GM12872 (cell line): ENCODE results near the gene TMEFF1.

Experiments used
- CTCF ChIP-seq: IDR thresholded peaks from 3 replicates; pipeline ENCODE4 v1.5.1; 2011; ENCODE audit warnings: low read depth, mild to moderate bottlenecking, low read length, moderate library complexity; ENCODE audit not compliant: insufficient read depth

Gene TMEFF1

DNA sequence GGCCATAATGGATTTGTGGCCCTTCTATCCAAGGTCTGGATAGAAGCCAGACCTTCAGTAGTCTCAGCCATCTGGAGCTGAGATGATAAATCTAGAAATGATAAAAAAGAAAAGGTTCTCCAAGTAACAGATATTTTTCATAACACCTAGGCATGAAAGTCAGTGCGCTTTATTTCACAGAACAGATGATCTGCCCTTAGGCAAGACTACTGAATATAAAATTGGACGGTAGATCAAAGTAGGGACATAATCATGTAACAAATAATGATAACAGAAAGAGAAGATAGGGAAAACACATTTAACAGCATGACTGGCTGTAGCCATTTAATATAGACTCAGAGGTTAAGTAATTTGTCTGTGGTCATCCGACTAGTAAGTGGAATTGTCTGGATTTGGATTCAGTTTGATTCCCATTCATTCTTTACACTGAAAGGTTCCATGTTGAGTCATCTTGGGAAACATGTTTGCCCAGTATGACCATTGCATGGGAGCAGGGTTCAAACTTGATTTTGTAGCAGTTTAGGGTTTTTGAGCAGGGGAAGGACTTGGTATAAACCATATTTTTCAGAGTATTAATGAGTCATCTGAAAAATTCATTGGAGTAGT is 100.8 kb downstream of the TMEFF1 start:
- TF ChIP-seq CTCF = no peak

DNA sequence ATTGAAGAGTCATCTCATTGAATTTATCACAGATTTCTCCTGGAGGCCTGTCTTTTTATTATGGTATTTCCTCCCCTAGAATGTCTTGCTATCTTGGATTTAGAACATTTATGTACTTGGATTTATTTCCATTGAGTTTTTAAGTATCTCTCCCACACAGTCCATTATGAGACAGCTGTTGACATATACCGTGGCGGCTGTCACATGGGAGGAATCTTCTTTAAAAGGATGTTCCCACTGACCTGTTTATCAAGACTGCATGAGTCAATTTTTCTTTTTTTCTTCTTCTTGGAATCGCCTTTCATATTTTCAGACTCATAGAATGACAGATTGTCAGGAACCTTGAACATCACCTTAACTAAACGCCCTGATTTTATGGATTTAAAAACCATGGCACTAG is 102.1 kb downstream of the TMEFF1 start:
- TF ChIP-seq CTCF = no peak

- TF ChIP-seq CTCF = no peak
Measured at GRCh38 chr9:100575765-100576386, 102.9 kb downstream of the TMEFF1 start.

GRCh38 chr9:100577776-100578448 is 105.0 kb downstream of the TMEFF1 start, which contains the start of gene CAVIN4:
Gene CAVIN4, plus strand, starts transcription at chr9:100578079. Its CDS starts 65 bp downstream, at chr9:100578144.
- no peak for TF ChIP-seq CTCF

- TF ChIP-seq CTCF = no peak
Measured at GRCh38 chr9:100578610-100579009, 105.7 kb downstream of the TMEFF1 start.

DNA sequence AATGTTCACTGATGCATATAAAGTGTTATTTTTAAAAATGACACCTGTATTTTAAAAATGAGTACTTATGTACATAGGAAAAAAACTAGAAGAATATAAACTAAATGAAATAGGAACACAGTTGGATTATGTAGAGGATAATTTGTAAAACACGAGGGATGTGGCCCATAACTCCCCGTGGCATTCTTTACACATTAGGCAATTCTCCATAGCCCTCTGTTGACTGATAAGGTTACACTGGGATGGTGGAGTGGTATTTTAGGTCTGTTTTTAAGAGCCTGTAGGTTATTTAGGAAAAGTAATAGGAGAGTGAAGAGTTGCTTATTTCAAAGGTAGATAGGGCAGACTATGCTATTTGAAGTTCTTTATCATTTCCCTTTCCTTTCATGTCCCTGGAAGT is 106.7 kb downstream of the TMEFF1 start:
- TF ChIP-seq CTCF = no peak

DNA sequence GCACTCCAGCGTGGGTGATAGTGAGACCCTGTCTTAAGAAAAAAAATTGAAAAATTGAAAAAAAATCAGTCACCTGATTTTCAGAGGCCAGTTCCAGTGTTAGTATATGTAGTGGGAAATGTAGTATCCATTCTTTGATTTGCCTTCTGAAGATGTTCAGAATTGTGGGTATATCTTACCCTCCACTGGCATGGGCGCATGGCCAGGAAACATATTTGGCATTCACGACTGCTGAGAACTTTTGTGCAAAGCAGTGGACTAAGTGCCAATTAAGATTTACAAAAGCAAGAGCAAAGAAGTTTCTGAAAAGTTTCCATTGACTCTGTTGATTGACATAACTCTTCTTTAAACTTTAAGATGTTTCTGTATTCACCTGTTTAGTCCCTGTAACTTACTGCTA is 107.3 kb downstream of the TMEFF1 start:
- no peak for TF ChIP-seq CTCF
